T47D (cell line): ENCODE measurements around the gene SPRED3.
A peak's percentile ranks its signal among the peaks of the same experiment; 100 is the strongest.
"Not testable (repeated sequence)": the region's sequence is repeated elsewhere in the genome, so short reads cannot be mapped to it uniquely, and the experiment has no call there.

Experiments
- DNase-seq, 2 experiments: peaks; one replicate each; pipeline versions ENCODE4 v3.0.0 to v3.0.0-alpha.2; 2011 to 2012; ENCODE audit warnings: low read depth in 1 of 2, low spot score in 1 of 2
- JUND ChIP-seq: IDR thresholded peaks from 2 replicates; pipeline ENCODE4 v1.6.1; 2012; ENCODE audit warnings: low read depth
- in situ Hi-C: cut with HindIII; loops from 2 replicates; pipeline ENCODE4 v1.10.0; 2016; ENCODE audit warnings: low sequenced_read_pairs, low pct_unique_long_range_greater_than_20kb

Gene SPRED3

GRCh38 chr19:38404858-38405257, 16.4 kb downstream of the SPRED3 start:
- in situ Hi-C loops = no loop called here
- no peak for TF ChIP-seq JUND
- DNase-seq = no peak

GRCh38 chr19:38405276-38405675, 16.8 kb downstream of the SPRED3 start:
- in situ Hi-C loops = no loop called here
- DNase-seq = no peak
- TF ChIP-seq JUND = no peak

GRCh38 chr19:38409631-38410133, 21.2 kb downstream of the SPRED3 start:
- DNase-seq = no peak
- TF ChIP-seq JUND = no peak
- in situ Hi-C loops = no loop called here

- DNase-seq, in situ Hi-C loops: not testable (repeated sequence)
Measured at GRCh38 chr19:38410407-38410806, 21.9 kb downstream of the SPRED3 start.

GRCh38 chr19:38411041-38411712, 22.7 kb downstream of the SPRED3 start:
- in situ Hi-C loops = no loop called here
- DNase-seq = no peak

GRCh38 chr19:38411898-38412297, 23.4 kb downstream of the SPRED3 start:
- in situ Hi-C loops, DNase-seq: not testable (repeated sequence)

More at GRCh38 chr19:38411041-38411712, 22.7 kb downstream of the SPRED3 start:
- no peak for TF ChIP-seq JUND

- in situ Hi-C loops = no loop called here
- TF ChIP-seq JUND = no peak
- DNase-seq = no peak
Measured at GRCh38 chr19:38412491-38412890, 24.0 kb downstream of the SPRED3 start.

GRCh38 chr19:38412961-38413360, 24.5 kb downstream of the SPRED3 start:
- in situ Hi-C loops = no loop called here

GRCh38 chr19:38413416-38413815, 24.9 kb downstream of the SPRED3 start:
- in situ Hi-C loops = no loop called here
- no peak for DNase-seq
- TF ChIP-seq JUND = no peak

More at GRCh38 chr19:38412961-38413360, 24.5 kb downstream of the SPRED3 start:
- no peak for DNase-seq
- TF ChIP-seq JUND = no peak

- no peak for DNase-seq
- no peak for TF ChIP-seq JUND
- in situ Hi-C loops = no loop called here
Measured at GRCh38 chr19:38417146-38417543, 28.6 kb downstream of the SPRED3 start.

- in situ Hi-C loops = no loop called here
- no peak for TF ChIP-seq JUND
- peak; percentile 35 to 68 for DNase-seq
Measured at GRCh38 chr19:38417544-38418506, 29.3 kb downstream of the SPRED3 start.

GRCh38 chr19:38420935-38421334, 32.4 kb downstream of the SPRED3 start:
- in situ Hi-C loops = no loop called here
- TF ChIP-seq JUND = no peak
- DNase-seq = no peak

- TF ChIP-seq JUND = no peak
- no peak for DNase-seq
- in situ Hi-C loops = no loop called here
Measured at GRCh38 chr19:38421856-38422255, 33.4 kb downstream of the SPRED3 start.
